GM18868 (cell line): Measurements from ENCODE around the gene UNC5A.

ENCODE experiments used
- ATAC-seq: cut with Tn5 transposase; IDR thresholded peaks from one replicate; pipeline ENCODE4 v1.9.1; 2021; ENCODE audit warnings: mild to moderate bottlenecking, moderate library complexity; ENCODE audit not compliant: unreplicated experiment

UNC5A gene

GRCh38 chr5:176916337-176916736 is 106.0 kb downstream of the UNC5A start:
- ATAC-seq, result no peak

GRCh38 chr5:176918613-176919012 is 108.3 kb downstream of the UNC5A start:
- no peak for ATAC-seq

- no peak for ATAC-seq
Observed at GRCh38 chr5:176921714-176922113, 111.4 kb downstream of the UNC5A start.

GRCh38 chr5:176922817-176923216 is 112.5 kb downstream of the UNC5A start:
- no peak for ATAC-seq

GRCh38 chr5:176927562-176927961 is 117.2 kb downstream of the UNC5A start:
- ATAC-seq, result no peak

GRCh38 chr5:176929654-176930053 is 119.3 kb downstream of the UNC5A start:
- no peak for ATAC-seq
